SU-DHL-6 (cell line): ENCODE data around the gene SF3B5.

Experiments
- EZH2phosphoT487 ChIP-seq: fragments of 200-600 bp; sonication (generic), shearing (Covaris generic); conservative IDR thresholded peaks from 2 replicates; pipeline ENCODE4 v1.6.1; 2018; ENCODE audit warnings: mild to moderate bottlenecking, antibody characterized with exemption, low read length, moderate library complexity, mixed read lengths
- TF ChIP-seq, protein P1 (sequence below): fragments of 200-600 bp; sonication (generic); IDR thresholded peaks from one replicate; pipeline ENCODE4 v1.5.1; 2017; ENCODE audit warnings: antibody characterized with exemption, mild to moderate bottlenecking, low read length, moderate library complexity; ENCODE audit not compliant: insufficient read depth, poor library complexity, severe bottlenecking

DNA sequence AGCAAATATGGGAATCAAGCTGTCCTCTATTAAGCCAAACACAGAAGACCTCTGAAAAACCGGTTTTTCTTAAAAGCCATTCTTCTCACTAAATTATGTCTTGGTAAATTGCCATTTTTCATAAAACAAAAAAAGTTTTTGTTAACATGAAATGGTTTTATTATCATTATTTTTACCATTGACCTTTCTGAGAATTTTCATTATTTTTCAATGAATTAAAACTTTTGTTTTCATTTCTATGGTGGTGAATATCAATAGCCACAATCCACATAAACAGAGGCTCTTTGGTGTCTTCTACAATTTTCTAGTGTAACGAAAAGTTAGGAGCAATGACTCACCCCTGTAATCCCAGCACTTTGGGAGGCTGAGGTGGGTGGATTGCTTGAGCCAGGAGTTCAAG lies 2.1 kb downstream of the SF3B5 start:
- TF ChIP-seq, protein P1, sequence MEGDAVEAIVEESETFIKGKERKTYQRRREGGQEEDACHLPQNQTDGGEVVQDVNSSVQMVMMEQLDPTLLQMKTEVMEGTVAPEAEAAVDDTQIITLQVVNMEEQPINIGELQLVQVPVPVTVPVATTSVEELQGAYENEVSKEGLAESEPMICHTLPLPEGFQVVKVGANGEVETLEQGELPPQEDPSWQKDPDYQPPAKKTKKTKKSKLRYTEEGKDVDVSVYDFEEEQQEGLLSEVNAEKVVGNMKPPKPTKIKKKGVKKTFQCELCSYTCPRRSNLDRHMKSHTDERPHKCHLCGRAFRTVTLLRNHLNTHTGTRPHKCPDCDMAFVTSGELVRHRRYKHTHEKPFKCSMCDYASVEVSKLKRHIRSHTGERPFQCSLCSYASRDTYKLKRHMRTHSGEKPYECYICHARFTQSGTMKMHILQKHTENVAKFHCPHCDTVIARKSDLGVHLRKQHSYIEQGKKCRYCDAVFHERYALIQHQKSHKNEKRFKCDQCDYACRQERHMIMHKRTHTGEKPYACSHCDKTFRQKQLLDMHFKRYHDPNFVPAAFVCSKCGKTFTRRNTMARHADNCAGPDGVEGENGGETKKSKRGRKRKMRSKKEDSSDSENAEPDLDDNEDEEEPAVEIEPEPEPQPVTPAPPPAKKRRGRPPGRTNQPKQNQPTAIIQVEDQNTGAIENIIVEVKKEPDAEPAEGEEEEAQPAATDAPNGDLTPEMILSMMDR, result no peak
- no peak for TF ChIP-seq EZH2phosphoT487
